HG03103 (cell line): Measurements from ENCODE around the gene TAS1R1.
"Not testable (repeated sequence)": the region's sequence is repeated elsewhere in the genome, so short reads cannot be mapped to it uniquely, and the experiment has no call there.

Experiments
- ATAC-seq: cut with Tn5 transposase; IDR thresholded peaks from one replicate; pipeline ENCODE4 v1.9.1; 2021; ENCODE audit warnings: low read depth; ENCODE audit not compliant: unreplicated experiment

The TAS1R1 gene

GRCh38 chr1:6519935-6520671 lies 35.0 kb upstream of the TAS1R1 start:
- no peak for ATAC-seq

GRCh38 chr1:6521536-6521935 lies 33.6 kb upstream of the TAS1R1 start:
- no peak for ATAC-seq

- ATAC-seq: no peak
These were observed 31.5 kb upstream of the TAS1R1 start for GRCh38 chr1:6523566-6523965.

- no peak for ATAC-seq
These were observed 28.8 kb upstream of the TAS1R1 start for GRCh38 chr1:6526316-6526715.

- no peak for ATAC-seq
These were observed 26.6 kb upstream of the TAS1R1 start for GRCh38 chr1:6528492-6528891.

GRCh38 chr1:6530504-6531160 lies 24.5 kb upstream of the TAS1R1 start:
- no peak for ATAC-seq

GRCh38 chr1:6531996-6532395 lies 23.1 kb upstream of the TAS1R1 start:
- no peak for ATAC-seq

GRCh38 chr1:6534248-6534822 lies 20.8 kb upstream of the TAS1R1 start:
- ATAC-seq: no peak

- no peak for ATAC-seq
These were observed 19.9 kb upstream of the TAS1R1 start for GRCh38 chr1:6535214-6535613.

- ATAC-seq: no peak
These were observed 18.8 kb upstream of the TAS1R1 start for GRCh38 chr1:6536291-6536690.

GRCh38 chr1:6538956-6539355 lies 16.2 kb upstream of the TAS1R1 start:
- ATAC-seq: no peak

GRCh38 chr1:6544831-6545230 lies 10.3 kb upstream of the TAS1R1 start:
- ATAC-seq: no peak

GRCh38 chr1:6545276-6546112 lies 9.6 kb upstream of the TAS1R1 start:
- no peak for ATAC-seq

GRCh38 chr1:6546326-6546725 lies 8.8 kb upstream of the TAS1R1 start:
- no peak for ATAC-seq

GRCh38 chr1:6547301-6547700 lies 7.8 kb upstream of the TAS1R1 start:
- ATAC-seq: no peak

- ATAC-seq: peak; percentile 88
These were observed 838 bp upstream of the TAS1R1 start, which contains the start of gene NOL9 for GRCh38 chr1:6554031-6554906. NOL9 (minus strand) TSS chr1:6554513; CDS start chr1:6554502, 11 bp downstream.

GRCh38 chr1:6557597-6557996 lies 2.5 kb downstream of the TAS1R1 start:
- no peak for ATAC-seq

- ATAC-seq: not testable (repeated sequence)
These were observed 4.1 kb downstream of the TAS1R1 start for GRCh38 chr1:6559161-6559560.

- no peak for ATAC-seq
These were observed 5.2 kb downstream of the TAS1R1 start for GRCh38 chr1:6560267-6560666.

- ATAC-seq: no peak
These were observed 13.9 kb downstream of the TAS1R1 start for GRCh38 chr1:6569033-6569432.
